DMS53 treated with DMSO at 0.1 percent for 48 hours (cell line): ENCODE measurements around the gene ACER2.
"Not testable (repeated sequence)": the region's sequence is repeated elsewhere in the genome, so short reads cannot be mapped to it uniquely, and the experiment has no call there.

ENCODE experiments used
- DNase-seq: peaks from one replicate; lab custom pipeline; 2025; ENCODE audit not compliant: unreplicated experiment; lab: John Stamatoyannopoulos, UW

The ACER2 gene

DNA sequence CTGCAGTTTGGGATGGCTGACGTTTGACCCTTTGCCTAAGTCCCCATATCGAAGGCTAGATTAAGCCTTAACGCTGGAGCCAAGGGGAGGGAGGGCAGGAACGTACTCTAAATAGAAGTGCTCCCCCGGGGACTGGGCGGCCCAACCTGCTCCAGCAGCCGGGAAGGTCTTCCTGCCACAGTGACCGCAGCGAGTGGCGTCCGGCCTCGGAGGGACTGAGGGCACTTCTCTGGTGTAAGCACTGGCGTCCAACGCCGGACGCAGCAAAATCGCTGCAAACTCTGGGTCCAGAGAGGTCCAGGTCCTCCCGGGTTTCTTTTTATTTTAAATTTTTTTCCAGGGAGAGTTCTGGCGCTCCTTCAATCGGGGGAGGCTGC, 505 bp upstream of the ACER2 start:
- no peak for DNase-seq

DNA sequence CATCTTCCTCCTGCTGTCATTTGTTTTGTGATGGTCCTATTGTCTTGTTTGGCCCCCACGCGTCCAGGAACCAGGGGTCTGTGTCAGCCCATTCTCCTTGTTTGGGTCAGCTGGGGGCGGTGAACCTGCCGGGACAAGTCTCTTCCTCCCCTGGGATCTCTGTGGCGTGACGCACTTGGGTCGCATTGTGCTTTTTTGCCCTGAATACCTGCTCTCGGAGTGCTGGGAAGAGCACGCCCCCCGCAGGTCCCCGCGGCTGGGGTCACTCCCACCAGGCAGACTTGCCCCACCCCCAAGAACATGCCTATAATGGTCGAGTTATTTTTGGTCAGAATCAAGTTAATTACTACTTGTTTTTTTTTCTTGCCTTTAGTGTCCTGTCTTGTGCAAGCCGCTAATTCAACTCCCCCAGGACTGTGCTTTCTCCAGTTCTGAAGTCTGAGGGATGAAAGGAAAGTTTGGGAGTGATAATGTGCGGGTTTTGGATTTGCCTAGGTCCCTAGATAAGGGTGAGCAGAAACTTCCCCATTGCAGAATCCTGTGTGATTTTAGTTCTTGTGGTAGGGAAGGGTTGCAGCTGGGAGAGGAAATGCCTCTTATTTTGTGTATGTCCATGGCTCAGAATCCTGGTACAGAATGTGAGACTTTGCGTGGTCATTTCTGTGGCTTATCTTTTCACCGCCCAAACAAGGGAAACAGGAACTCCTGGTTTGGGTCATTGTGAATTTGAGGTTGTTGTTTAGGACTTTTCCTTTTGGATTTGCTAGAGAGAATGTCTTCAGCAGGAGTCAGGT, 789 bp downstream of the ACER2 start:
- DNase-seq = no peak

DNA sequence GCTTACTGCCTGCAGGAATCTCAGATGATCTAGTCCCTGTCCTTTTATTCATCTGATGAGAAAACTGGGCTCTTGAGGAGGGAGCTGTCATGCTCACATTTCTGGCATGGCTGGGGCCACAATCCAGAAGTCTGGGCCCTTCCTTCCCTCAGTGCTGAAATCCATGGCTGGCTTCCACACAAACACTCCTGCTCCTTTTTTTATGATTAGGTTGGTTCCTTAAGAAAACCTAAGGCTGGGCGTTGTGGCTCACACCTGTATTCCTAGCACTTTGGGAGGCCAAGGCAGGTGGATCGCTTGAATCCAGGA, 1.3 kb downstream of the ACER2 start:
- no peak for DNase-seq

DNA sequence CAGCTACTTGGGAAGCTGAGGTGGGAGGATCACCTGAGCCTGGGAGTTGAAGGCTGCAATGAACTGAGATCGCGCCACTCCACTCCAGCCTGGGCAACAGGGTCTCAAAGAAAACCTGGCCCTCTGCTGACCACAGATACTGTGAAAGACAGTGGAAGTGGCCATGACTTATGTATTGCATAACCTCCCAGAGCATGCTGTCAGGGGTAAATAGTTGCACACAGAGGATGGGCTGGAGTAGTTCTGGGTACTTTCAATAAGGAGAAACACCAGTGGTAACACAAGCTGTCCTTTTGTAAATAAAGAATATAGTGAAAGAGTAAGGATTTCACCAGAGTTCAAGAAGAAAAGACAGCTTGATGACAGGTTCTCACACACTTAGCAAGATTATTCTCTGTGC, 1.8 kb downstream of the ACER2 start:
- no peak for DNase-seq

DNA sequence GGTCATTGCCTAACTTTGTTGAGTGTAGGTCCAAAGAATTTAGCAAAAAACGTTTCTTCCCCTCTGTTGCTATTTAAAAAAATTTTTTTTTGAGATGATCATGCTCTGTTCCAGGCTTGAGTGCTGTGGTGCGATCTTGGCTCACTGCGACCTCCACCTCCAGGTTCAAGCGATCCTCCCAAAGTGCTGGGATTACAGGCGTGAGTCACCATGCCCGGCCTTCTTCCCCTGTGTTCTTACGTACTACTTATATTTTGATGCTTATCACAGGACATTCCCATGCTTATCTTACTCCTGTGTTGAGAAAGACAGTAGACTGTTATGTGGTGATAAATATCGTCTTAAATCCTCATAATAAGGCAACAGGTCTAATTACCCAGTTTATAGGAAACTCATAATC, 2.5 kb downstream of the ACER2 start:
- DNase-seq = no peak

DNA sequence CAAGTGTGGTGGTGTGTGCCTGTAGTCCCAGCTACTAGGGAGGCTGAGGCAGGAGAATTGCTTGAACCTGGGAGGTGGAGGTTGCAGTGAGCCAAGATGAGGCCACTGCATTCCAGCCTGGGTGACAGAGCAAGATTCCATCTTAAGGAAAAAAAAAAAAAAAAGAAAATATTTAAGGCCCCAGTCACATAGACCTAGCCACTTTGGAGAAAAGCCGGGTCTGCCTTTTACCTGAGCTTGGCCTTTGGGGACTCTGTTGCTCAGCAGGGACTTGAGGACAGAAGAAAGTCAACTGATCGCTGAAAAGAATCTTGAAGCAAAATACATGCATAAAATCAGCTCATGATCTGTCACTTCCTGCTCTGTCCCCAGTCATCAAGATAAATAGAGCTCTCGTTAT, 4.6 kb downstream of the ACER2 start:
- DNase-seq = not testable (repeated sequence)

DNA sequence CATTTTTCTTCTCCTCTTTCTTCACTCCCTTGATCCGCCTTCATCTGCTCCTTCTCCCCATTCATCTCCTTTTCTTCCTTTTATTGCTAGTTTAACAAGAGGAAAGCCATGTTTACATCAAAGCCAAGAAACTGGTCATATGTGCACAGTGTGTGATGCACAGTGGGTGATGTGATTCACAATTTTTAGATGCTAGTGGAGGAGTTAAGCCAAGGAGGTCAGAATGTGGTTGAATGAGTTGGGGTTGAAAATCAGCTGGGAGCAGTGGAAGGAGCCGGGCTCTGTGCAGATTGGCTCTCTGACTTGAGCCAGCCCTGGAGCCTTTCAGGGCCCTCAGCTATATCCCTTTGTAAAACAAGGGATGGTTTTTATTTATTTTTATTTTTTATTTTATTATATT, 7.3 kb downstream of the ACER2 start:
- no peak for DNase-seq

DNA sequence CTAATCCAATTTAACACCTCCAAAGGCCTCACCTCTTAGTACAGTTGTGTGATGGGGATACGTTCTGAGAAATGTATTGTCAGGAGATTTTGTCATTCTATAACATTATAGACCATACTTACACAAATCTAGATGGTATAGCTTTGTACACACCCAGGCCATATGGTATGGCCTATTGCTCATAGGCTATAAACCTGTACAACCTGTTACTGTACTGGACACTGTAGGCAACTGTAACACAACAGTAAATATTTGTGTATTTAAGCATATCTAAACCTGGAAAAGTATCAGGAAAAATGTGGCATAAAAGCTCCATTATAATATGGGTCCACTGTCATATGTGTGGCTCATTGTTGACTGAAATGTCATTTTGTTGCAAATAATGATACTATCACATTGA, 12.1 kb downstream of the ACER2 start:
- DNase-seq = no peak

DNA sequence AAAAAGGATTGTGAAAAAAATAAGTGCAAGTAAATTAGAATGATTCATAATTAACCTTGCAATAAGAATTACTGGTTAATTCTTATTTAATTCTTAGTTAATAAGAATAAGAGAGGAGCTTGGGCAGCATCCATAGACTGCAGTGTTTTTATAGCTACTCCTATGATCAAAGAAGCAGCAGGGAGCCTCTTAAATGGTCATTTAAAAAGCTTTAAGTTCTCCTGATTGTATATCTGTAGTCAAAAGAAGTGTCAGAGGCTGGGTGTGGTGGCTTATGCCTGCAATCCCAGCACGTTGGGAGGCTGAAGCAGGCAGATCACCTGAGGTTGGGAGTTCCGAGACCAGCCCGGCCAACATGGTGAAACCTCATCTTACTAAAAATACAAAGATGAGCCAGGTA, 14.4 kb downstream of the ACER2 start:
- DNase-seq = no peak

DNA sequence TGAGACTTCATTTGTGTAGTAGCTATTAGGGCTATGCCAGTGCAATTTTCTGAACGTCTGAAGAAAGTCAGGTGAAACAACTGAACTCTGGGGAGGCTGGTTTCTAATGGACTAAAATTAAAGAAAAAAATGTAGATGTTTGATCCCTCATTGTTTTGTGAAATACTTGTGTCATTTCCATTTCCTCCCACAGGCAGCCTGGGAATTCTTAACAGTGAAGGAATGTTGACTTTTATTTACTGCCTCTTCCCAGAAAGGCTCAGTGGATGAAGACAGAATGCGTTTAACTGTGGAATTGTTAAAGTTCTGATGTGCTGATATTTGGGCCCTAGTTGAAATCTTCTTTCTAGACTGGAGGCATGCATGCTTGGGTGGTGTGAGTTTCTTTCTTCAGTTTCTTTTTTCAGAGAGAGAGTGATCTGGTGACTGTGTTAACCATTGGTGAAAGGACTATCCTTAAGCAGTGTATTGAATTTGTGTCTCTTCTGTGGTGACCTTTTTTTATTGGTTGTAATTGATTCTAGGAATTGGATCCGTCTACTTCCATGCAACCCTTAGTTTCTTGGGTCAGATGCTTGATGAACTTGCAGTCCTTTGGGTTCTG, 15.5 kb downstream of the ACER2 start:
- DNase-seq = no peak

DNA sequence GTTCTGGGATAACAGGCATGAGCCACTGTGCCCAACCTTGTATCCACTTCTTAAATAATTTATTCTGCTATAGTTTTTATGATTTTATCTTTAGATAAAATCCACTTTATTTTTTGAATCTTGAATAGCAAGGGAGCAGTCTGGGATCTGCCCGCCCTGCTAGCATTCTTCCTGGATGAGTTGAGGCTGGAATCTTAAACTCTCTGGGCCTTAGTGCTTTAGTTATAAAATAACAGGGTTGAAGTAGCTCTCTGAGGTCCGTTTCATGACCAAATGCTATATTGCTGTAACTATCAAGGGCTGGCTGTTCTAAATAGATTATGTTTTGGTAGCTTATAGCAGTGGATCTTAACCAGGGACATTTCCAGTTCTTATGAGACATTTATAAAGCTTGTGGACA, 20.8 kb downstream of the ACER2 start:
- no peak for DNase-seq

DNA sequence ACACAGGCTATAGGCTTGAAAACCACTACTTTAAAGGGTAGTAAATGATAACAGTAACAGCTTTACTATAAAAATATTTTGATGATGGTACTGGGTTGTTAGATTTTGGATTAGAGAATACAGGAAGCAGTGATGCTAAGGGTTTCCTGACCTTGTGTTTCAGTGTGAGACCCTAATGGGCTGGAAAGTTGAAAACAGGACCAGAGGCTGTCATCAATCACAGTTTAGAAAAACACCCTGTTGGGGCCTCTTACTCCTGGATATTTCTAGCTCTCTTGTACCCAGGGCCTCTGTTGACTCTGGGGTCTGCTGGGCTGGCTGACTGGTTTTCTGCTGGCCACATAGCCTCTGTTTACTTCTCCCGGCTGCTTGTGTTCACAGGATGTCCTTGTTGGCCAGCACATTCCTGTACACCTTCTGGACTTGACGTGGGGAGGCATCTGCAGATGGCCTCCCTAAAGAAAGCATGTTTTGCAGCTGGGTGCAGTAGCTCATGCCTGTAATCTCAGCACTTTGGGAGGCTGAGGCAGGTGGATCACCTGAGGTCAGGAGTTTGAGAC, 21.5 kb downstream of the ACER2 start:
- DNase-seq = no peak

DNA sequence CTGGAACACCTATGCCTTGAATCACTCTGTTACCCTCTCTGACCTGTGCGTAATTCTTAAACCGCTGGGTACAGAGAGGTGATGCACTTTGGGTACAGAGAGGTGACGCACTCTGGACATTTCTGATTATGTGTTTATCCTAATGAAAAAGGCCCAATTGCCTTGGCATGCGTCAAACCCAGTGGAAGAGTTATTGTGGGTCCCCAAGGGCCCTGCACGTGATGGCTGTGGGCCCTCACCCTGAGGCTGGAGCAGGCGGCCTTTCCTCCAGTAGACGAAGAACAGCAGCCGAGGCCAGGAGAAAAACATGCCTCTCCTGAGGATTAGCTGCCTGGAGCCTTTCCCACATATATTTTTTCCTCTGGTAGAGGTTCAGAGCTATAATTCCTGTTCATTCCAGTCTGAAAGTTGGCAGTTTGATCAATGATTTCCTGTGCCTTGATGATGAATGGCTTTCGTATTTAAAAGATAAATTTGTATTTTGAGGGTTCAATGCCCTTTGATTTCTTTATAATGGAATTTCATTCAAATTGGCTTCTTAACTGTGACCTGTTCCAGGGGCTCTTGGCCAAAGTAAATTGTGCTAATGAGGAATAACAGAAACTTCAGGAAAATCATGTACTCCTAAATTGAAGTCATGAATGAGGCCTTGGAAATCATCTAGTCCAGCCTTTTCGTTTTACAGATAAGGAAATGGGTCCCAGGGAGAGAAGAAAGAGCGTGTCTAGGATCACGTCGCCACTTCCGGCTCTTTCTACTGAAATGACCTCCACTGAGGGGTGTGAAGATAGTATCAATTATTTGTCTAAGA, 22.8 kb downstream of the ACER2 start:
- DNase-seq = no peak

DNA sequence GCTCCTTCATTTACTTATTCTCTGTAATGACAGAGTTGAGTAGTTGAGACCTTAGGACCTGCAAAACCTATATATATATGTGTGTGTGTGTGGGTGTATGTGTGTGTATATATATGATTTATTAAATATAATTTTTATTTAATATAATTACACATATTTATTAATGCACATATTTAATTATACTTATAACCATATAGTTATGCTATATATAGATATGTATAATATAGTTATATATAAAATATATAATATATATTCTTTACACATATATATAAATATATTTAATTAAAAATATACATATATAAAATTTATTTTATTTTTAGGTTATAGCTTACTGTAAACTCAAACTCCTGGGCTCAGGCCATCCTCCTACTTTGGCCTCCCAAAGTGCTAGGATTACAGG, 23.7 kb downstream of the ACER2 start:
- DNase-seq = no peak

DNA sequence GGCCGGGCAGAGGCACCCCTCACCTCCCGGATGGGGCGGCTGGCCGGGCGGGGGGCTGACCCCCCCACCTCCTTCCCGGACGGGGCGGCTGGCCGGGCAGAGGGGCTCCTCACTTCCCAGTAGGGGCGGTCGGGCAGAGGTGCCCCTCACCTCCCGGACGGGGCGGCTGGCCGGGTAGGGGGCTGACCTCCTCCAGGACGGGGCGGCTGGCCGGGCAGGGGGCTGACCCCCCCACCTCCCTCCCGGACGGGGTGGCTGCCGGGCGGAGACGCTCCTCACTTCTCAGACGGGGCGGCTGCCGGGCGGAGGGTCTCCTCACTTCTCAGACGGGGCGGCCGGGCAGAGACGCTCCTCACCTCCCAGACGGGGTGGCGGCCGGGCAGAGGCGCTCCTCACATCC, 24.9 kb downstream of the ACER2 start:
- DNase-seq = not testable (repeated sequence)

DNA sequence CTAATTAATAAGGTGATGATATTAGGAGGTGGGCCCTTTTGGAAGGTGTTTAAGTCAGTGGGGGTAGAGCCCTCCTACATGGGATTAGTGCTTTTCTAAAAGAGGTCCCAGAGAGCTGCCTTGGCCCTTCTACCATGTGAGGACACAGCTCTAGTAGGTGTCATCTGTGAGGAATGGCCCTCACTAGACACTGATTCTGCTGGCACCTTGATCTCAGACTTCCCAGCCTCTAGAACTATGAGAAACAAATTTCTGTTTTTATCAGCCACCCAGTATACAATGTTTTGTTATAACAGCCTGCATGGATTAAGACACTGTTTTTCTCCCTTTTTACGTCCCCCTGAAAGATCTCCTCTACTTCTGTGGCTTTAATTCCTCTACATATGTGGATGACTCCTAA, 31.6 kb downstream of the ACER2 start:
- DNase-seq = no peak

DNA sequence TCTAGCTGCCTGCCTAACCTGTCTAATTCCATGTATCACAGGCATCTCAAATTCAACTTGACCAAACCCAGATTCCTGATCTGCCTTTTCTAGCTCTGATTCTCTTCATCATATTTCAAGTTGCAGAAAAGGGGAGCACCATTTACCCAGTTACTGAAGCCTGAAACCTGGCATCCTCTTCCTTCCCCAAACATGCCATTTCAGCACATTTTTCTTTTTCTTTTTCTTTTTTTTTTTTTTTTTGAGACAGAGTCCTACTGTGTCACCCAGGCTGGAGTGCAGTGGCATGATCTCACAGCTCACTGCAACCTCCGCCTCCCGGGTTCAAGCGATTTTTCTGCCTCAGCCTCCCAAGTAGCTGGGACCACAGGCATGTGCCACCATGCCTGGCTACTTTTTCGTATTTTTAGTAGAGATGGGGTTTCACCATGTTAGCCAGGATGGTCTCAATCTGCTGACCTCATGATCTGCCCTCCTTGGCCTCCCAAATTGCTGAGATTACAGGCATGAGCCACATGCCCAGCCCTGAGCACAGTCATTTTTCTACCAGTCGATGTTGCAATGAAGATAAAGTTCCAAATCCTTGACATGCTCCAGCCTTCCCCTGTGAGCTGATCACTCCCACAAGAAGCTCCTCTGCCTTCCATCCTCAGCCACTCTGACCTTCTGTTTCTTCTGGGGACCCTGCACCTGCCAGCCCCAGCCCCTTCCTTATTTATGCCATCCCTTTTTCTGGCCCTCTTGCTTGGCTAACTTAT, 32.2 kb downstream of the ACER2 start:
- DNase-seq = no peak

DNA sequence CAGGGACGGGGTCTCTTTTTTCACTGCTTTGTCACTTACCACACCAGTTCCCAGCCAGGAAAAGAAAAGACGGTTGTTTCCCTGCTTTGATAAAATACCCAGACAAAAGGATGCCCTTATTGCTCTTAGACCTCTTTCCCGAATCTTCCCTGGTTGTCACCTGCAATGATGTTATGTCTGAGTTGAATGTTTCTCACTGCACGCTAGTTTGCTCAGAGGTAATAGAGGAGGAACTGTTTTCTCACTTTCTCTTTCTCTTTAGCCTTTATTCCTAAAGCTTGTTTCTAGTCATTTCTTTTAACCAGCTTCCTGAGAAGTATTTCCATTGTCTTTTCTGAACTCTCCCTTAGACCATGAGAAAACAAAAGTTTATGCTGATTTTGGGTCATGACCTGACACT, 32.9 kb downstream of the ACER2 start:
- no peak for DNase-seq

DNA sequence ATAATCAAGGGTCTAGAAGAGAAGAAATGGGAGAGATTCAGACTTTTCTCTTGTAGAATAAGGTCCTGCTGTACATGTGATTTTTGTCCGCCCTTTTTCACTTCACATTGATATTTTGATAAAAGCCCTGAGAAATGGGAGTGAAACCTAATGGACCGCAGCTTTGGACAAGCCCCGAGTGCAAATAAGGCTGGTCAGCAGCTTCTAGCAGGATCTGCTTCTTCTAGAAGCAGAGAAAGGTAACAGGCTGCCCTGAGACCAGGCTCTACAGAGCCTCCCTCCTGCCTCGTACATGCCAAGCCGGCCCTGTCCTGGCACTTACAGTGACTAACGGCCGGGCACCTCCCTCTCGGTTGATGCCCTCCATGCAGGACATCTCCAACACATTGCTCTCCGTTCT, 33.4 kb downstream of the ACER2 start:
- DNase-seq = no peak

DNA sequence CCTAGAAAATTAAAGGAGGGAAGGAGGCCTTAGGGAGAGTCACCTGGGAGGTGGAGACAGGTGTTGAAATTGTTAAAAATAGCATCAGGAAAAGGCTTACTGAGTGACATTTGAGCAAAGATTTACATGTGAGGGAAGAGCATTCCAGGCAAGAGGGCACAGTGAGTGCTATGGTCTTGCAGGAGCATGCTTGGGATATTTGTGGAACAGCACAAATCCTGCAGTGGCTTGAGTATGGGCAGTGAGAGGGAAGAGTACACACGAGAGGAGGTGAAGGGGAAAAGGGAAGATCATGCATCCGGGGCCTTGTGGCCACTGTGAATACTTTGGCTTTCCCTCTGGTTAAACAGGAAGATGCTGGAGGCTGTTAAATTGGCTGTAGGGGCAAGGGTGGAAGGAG, 36.6 kb downstream of the ACER2 start:
- DNase-seq = no peak

DNA sequence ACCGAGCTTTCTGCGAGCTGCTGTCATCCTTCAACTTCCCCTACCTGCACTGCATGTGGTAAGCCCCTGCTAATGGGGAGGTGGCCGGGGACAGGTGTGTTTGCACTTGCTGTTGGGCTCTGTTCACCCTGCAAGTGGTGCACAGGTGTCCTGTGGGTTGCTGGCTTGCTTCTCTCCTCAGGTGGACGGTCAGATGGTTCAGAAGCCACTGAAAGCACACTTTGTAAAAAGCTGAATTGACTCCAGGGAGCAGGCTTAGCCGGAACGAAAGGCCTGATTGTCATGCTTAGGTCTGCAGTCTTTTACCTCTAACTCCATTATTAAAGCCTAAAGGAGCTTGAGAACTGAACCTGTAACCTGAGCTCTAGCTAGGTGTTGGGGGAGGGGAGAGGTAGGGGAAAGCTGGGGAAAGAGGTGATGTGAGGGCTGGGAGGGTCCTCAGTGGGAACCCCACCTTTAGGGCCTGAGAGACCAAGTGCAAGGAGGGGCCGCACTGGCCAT, 37.6 kb downstream of the ACER2 start:
- no peak for DNase-seq
